Panc1 (cell line): Measurements from ENCODE around the gene IL1RAPL1. TPM values are rescaled to one million over a fixed set of nuclear protein-coding genes. Genes with fewer than 3 reads are reported as not detected.

Experiments
- ATAC-seq: fragments of 200-7000 bp; cut with Tn5 transposase; 2 replicates; pipeline ENCODE4 v1.9.1; 2020; ENCODE audit warnings: mild to moderate bottlenecking, moderate library complexity
- BruUV-seq: library from RNA; stranded (reverse); fragments of 400-500 nt; replicated peaks from 2 replicates; lab custom pipeline; 2021; lab: Mats Ljungman, UMichigan
- CTCF ChIA-PET: fragments of 300-600 bp; sonication (Branson Sonifier 250); formaldehyde crosslinking; loops from one replicate; lab custom pipeline; 2022; ENCODE audit warnings: antibody characterized with exemption; lab: Charles Lee
- POLR2A ChIA-PET: fragments of 300-600 bp; sonication (Branson Sonifier 250); formaldehyde crosslinking; loops from one replicate; lab custom pipeline; 2022; ENCODE audit warnings: antibody characterized with exemption; lab: Charles Lee
- DNase-seq: peaks from one replicate; pipeline ENCODE4 v3.0.0-alpha.2; 2010; ENCODE audit warnings: low read depth, low spot score
- H3K27ac ChIP-seq: 2 replicates; pipeline ENCODE4 v1.5.1; 2011; ENCODE audit warnings: mild to moderate bottlenecking, low read length, inconsistent platforms
- H3K27me3 ChIP-seq: fragments of 200-500 bp; sonication (Bioruptor generic); 2 replicates; pipeline ENCODE4 v1.6.0; 2014; ENCODE audit warnings: low read length, inconsistent platforms; ENCODE audit not compliant: control insufficient read depth, insufficient read depth
- H3K36me3 ChIP-seq: fragments of 200-500 bp; sonication (Bioruptor generic); 2 replicates; pipeline ENCODE4 v1.5.1; 2014; ENCODE audit warnings: inconsistent platforms, mild to moderate bottlenecking, low read length, moderate library complexity; ENCODE audit not compliant: control insufficient read depth, insufficient read depth
- H3K4me1 ChIP-seq: 2 replicates; pipeline ENCODE4 v1.5.1; 2011; ENCODE audit warnings: inconsistent platforms, mild to moderate bottlenecking, low read length, moderate library complexity; ENCODE audit not compliant: control insufficient read depth, insufficient read depth
- H3K4me3 ChIP-seq, 2 experiments: 2 replicates each; pipeline ENCODE4 v1.5.1; 2011 to 2012; ENCODE audit warnings: low read depth in 2 of 2, low read length in 2 of 2, mild to moderate bottlenecking in 2 of 2, inconsistent platforms in 1 of 2, moderate library complexity in 1 of 2
- H3K9me3 ChIP-seq: fragments of 200-500 bp; sonication (Bioruptor generic); 2 replicates; pipeline ENCODE4 v1.5.1; 2014; ENCODE audit warnings: low read depth, mild to moderate bottlenecking, inconsistent platforms, low read length, moderate library complexity; ENCODE audit not compliant: control insufficient read depth, insufficient read depth
- POLR2AphosphoS5 ChIP-seq: IDR thresholded peaks from 2 replicates; pipeline ENCODE4 v1.6.1; 2012; ENCODE audit warnings: mild to moderate bottlenecking, low read depth, low read length, moderate library complexity
- SIN3A ChIP-seq: IDR thresholded peaks from 2 replicates; pipeline ENCODE4 v1.6.1; 2012; ENCODE audit warnings: low read depth, mild to moderate bottlenecking, low read length, moderate library complexity, borderline replicate concordance; ENCODE audit not compliant: insufficient read depth
- TCF7L2 ChIP-seq: IDR thresholded peaks from 2 replicates; pipeline ENCODE4 v1.6.1; 2011; ENCODE audit warnings: mild to moderate bottlenecking, low read depth, low read length, inconsistent platforms
- in situ Hi-C: cut with HindIII; loops from 2 replicates; pipeline ENCODE4 v1.10.0; 2016; ENCODE audit warnings: low sequenced_read_pairs, low pct_unique_long_range_greater_than_20kb
- intact Hi-C: fragments of 100-400 bp; cut with micrococcal nuclease; formaldehyde crosslinking; loops from one replicate; pipeline ENCODE4 v1.10.0; 2022; ENCODE audit not compliant: unreplicated experiment
- total RNA-seq: library from RNA; stranded (reverse); gene quantifications from one replicate; pipeline ENCODE4 v1.2.1, GENCODE V29; 2021; ENCODE audit not compliant: unreplicated experiment
- TF ChIP-seq, protein P1 (sequence below): fragments of 450-650 bp; IDR thresholded peaks from 2 replicates; pipeline ENCODE4 v1.5.1; 2017; ENCODE audit warnings: mild to moderate bottlenecking
- TF ChIP-seq, protein P2 (sequence below), 2 experiments: IDR thresholded peaks; 2 replicates each; pipeline ENCODE4 v1.6.1; 2011 to 2012; ENCODE audit warnings: low read depth in 2 of 2, control low read depth in 1 of 2, low read length in 1 of 2, mild to moderate bottlenecking in 1 of 2, moderate library complexity in 1 of 2; ENCODE audit not compliant: insufficient read depth in 1 of 2

IL1RAPL1 gene
- total RNA-seq, 1 experiment from 2014 or later: 0.59 TPM

DNA sequence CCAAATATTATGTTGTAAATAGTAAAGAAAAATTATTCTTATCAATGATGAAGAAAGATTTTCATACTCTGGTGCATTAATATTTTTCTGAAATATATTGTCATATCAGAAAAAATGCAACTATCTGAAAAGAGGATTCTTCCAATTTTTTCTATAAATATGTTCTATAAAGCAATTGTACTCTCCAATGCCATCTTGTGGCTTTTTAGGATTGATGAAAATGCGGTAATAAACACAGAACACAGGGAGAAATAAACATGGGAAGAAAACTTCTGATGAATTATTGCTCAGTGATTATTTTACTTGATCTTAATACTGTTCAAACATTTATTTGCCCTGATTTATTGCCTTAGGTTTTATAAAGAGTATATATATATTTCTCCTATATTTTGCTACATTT lies 215.4 kb downstream of the IL1RAPL1 start:
- Histone ChIP-seq H3K4me1 (no peaks in the 10 kb centered on the region), H3K27me3 (no peaks in the 10 kb centered on the region), H3K9me3 (no peaks in the 10 kb centered on the region), H3K4me3 (no peak overlapping the region), H3K36me3 (no peaks in the 10 kb centered on the region), H3K27ac (no peak overlapping the region)
- TF ChIP-seq, protein P1, sequence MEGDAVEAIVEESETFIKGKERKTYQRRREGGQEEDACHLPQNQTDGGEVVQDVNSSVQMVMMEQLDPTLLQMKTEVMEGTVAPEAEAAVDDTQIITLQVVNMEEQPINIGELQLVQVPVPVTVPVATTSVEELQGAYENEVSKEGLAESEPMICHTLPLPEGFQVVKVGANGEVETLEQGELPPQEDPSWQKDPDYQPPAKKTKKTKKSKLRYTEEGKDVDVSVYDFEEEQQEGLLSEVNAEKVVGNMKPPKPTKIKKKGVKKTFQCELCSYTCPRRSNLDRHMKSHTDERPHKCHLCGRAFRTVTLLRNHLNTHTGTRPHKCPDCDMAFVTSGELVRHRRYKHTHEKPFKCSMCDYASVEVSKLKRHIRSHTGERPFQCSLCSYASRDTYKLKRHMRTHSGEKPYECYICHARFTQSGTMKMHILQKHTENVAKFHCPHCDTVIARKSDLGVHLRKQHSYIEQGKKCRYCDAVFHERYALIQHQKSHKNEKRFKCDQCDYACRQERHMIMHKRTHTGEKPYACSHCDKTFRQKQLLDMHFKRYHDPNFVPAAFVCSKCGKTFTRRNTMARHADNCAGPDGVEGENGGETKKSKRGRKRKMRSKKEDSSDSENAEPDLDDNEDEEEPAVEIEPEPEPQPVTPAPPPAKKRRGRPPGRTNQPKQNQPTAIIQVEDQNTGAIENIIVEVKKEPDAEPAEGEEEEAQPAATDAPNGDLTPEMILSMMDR: peak; percentile 24; the same call in 1 of the 2 replicates
- TF ChIP-seq SIN3A: no peak
- in situ Hi-C loops: no loop called here
- BruUV-seq: no TSS peak
- DNase-seq: no peak
- ATAC-seq: no peak
- CTCF ChIA-PET: no interaction called here
- POLR2A ChIA-PET: no interaction called here
- intact Hi-C loops: no loop called here

DNA sequence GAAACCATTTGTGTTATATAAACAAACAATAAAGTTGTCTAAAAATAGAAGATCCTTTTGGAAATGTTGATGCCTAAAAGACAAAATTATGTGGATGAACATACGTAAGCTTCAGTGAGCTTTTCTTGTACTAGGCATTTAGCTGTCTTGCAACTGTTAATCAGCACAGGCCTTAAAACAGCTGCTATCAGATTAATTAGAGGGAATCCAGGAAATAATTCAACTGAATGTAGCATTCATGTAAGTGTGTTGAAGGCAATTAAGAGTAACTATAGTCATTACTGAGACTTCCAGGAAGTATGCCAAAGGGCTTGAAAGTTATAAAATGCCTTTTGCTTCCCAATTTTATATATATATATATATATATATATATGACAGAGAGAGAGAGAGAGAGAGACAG lies 248.7 kb downstream of the IL1RAPL1 start:
- Histone ChIP-seq H3K27ac (no peak overlapping the region), H3K9me3 (no peaks in the 10 kb centered on the region), H3K36me3 (no peaks in the 10 kb centered on the region), H3K27me3 (no peaks in the 10 kb centered on the region), H3K4me3 (no peak overlapping the region), H3K4me1 (no peaks in the 10 kb centered on the region)
- BruUV-seq: no TSS peak
- ChIA-PET CTCF (no interaction called here), POLR2A (no interaction called here)
- in situ Hi-C loops (no loop called here), intact Hi-C loops (no loop called here)
- TF ChIP-seq POLR2AphosphoS5 (no peak), SIN3A (no peak), TCF7L2 (no peak)
- TF ChIP-seq, protein P2, sequence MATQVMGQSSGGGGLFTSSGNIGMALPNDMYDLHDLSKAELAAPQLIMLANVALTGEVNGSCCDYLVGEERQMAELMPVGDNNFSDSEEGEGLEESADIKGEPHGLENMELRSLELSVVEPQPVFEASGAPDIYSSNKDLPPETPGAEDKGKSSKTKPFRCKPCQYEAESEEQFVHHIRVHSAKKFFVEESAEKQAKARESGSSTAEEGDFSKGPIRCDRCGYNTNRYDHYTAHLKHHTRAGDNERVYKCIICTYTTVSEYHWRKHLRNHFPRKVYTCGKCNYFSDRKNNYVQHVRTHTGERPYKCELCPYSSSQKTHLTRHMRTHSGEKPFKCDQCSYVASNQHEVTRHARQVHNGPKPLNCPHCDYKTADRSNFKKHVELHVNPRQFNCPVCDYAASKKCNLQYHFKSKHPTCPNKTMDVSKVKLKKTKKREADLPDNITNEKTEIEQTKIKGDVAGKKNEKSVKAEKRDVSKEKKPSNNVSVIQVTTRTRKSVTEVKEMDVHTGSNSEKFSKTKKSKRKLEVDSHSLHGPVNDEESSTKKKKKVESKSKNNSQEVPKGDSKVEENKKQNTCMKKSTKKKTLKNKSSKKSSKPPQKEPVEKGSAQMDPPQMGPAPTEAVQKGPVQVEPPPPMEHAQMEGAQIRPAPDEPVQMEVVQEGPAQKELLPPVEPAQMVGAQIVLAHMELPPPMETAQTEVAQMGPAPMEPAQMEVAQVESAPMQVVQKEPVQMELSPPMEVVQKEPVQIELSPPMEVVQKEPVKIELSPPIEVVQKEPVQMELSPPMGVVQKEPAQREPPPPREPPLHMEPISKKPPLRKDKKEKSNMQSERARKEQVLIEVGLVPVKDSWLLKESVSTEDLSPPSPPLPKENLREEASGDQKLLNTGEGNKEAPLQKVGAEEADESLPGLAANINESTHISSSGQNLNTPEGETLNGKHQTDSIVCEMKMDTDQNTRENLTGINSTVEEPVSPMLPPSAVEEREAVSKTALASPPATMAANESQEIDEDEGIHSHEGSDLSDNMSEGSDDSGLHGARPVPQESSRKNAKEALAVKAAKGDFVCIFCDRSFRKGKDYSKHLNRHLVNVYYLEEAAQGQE (IDR thresholded peaks at IDR 0.05; ENCODE audit: insufficient read depth in 1 of 2, low read depth in 2 of 2, low read length in 1 of 2): no peak
- TF ChIP-seq, protein P1: no peak
- ATAC-seq (no peak), DNase-seq (no peak)
